KMS-11 (cell line): ENCODE data around the gene FGL2.
"Not testable (repeated sequence)": the region's sequence is repeated elsewhere in the genome, so short reads cannot be mapped to it uniquely, and the experiment has no call there.

Source experiments
- H2AFZ ChIP-seq: fragments of 200-600 bp; sonication (generic); 2 replicates; pipeline ENCODE4 v1.6.1; 2016; ENCODE audit warnings: antibody characterized with exemption, mixed run types, low read depth
- H3K27ac ChIP-seq: fragments of 200-600 bp; sonication (generic); 2 replicates; pipeline ENCODE4 v1.6.1; 2016; ENCODE audit warnings: mild to moderate bottlenecking, mixed run types
- H3K27me3 ChIP-seq: fragments of 200-600 bp; sonication (generic); 2 replicates; pipeline ENCODE4 v1.6.1; 2017; ENCODE audit warnings: mild to moderate bottlenecking, low read depth, mixed run types, moderate library complexity; ENCODE audit not compliant: insufficient read depth
- H3K36me3 ChIP-seq: fragments of 200-600 bp; sonication (generic); 2 replicates; pipeline ENCODE4 v1.6.1; 2017; ENCODE audit warnings: mild to moderate bottlenecking, mixed run types; ENCODE audit not compliant: insufficient read depth
- H3K4me1 ChIP-seq: fragments of 200-600 bp; sonication (generic); 2 replicates; pipeline ENCODE4 v1.6.1; 2016; ENCODE audit warnings: mild to moderate bottlenecking, low read depth, mixed run types; ENCODE audit not compliant: poor library complexity, severe bottlenecking
- H3K4me2 ChIP-seq: fragments of 200-600 bp; sonication (generic); 2 replicates; pipeline ENCODE4 v1.7.0; 2016; ENCODE audit warnings: mild to moderate bottlenecking, mixed run types
- H3K4me3 ChIP-seq: fragments of 200-600 bp; sonication (generic); IDR thresholded peaks from 2 replicates; pipeline ENCODE4 v1.6.1; 2017; ENCODE audit warnings: low read depth, low read length, mixed read lengths; ENCODE audit not compliant: insufficient read depth
- H3K79me2 ChIP-seq: fragments of 200-600 bp; sonication (generic); 2 replicates; pipeline ENCODE4 v1.6.1; 2016; ENCODE audit warnings: low read depth, mixed run types; ENCODE audit not compliant: insufficient read depth
- H3K9ac ChIP-seq: fragments of 200-600 bp; sonication (generic); 2 replicates; pipeline ENCODE4 v1.6.1; 2016; ENCODE audit warnings: mild to moderate bottlenecking, mixed run types
- H4K20me1 ChIP-seq: fragments of 200-600 bp; sonication (generic); 2 replicates; pipeline ENCODE4 v1.6.1; 2016; ENCODE audit warnings: mild to moderate bottlenecking, mixed run types; ENCODE audit not compliant: insufficient read depth
- TF ChIP-seq, protein P1 (sequence below): fragments of 200-600 bp; sonication (generic); conservative IDR thresholded peaks from 2 replicates; pipeline ENCODE4 v1.6.1; 2017; ENCODE audit warnings: low read depth, mild to moderate bottlenecking, antibody characterized with exemption, low read length, moderate library complexity, mixed read lengths

FGL2 gene

DNA sequence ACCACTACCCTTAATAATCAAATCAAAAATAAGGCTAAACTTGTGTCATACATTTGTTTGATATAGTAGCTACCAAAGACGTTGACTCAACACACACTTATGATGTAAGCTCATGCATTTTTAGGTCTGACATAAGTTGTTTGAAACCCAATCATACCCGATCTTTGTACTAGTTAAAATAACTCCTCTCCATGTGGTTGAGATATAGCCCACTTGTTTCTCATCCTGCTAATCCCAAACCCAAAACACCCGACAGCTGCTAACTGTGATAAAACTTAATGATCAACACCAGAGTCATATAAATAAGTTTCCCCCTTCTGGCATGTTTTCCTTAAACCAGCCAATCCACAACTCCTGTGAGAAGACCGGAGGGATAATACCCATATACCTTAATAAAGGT is 28.5 kb downstream of the FGL2 start:
- not testable (repeated sequence) for H3K4me2 ChIP-seq, H3K4me3 ChIP-seq, H3K27me3 ChIP-seq, H4K20me1 ChIP-seq, H2AFZ ChIP-seq, H3K79me2 ChIP-seq, H3K27ac ChIP-seq, H3K9ac ChIP-seq, H3K36me3 ChIP-seq, H3K4me1 ChIP-seq

DNA sequence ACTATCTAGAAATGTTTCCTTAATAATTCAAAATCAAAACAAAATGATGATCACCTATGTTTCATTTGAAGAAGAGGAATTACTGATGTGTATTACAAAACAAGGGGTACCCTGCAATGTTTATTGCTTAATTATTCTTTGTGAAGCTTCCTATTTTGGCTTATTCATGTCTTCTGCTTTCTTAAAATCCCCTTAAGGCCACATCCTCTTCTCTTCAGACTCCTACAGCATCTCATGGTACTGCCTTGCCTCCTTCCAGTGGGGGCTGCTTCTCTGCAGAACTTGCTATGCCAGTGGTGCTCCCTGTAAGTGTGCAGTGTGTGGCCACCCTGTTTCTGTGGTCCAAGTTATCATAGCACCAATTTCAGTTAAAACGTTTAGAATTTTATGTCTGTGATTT is 42.2 kb downstream of the FGL2 start:
- peak overlapping the region; percentile 71 for H3K27ac ChIP-seq

DNA sequence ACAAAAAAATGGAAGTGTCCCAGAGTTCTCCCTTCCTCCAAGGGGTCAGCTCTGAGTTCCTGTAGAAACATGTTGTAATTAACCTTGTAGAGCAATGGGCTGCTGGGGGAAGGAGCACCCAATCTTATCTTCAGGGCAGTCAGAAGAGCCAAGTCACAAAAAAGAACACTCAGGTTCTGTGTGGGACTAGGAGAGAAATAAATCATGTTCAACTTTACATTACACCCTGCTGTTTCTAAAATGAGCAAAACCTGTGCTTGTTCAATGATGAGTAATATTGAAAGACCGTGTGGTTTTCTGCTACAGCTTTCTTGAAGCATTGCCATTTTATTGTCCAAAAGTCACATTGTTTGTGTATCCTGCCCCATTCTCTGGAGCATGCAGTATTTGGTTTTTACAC is 42.6 kb downstream of the FGL2 start:
- H3K4me3 ChIP-seq, H3K79me2 ChIP-seq, H3K27me3 ChIP-seq, H3K36me3 ChIP-seq, H4K20me1 ChIP-seq: not testable (repeated sequence)
- peak overlapping the region; percentile 67 for H3K4me2 ChIP-seq
- H3K27ac ChIP-seq: peak overlapping the region; percentile 71
- peaks cover 27% of the 10 kb centered on the region for H3K4me1 ChIP-seq
- peak overlapping the region; percentile 1; the same call in 1 of the 2 replicates for H3K9ac ChIP-seq
- peak overlapping the region; percentile 62; the same call in 1 of the 2 replicates for H2AFZ ChIP-seq

More for the DNA sequence above, 42.2 kb downstream of the FGL2 start:
- Histone ChIP-seq H3K4me1 (peaks cover 27% of the 10 kb centered on the region), H4K20me1 (no peaks in the 10 kb centered on the region), H3K36me3 (no peaks in the 10 kb centered on the region), H3K9ac (peak overlapping the region; percentile 1; the same call in 1 of the 2 replicates), H3K79me2 (no peaks in the 10 kb centered on the region), H3K4me2 (peak overlapping the region; percentile 67), H2AFZ (peak overlapping the region; percentile 62), H3K27me3 (no peaks in the 10 kb centered on the region), H3K4me3 (no peak overlapping the region)
- TF ChIP-seq, protein P1, sequence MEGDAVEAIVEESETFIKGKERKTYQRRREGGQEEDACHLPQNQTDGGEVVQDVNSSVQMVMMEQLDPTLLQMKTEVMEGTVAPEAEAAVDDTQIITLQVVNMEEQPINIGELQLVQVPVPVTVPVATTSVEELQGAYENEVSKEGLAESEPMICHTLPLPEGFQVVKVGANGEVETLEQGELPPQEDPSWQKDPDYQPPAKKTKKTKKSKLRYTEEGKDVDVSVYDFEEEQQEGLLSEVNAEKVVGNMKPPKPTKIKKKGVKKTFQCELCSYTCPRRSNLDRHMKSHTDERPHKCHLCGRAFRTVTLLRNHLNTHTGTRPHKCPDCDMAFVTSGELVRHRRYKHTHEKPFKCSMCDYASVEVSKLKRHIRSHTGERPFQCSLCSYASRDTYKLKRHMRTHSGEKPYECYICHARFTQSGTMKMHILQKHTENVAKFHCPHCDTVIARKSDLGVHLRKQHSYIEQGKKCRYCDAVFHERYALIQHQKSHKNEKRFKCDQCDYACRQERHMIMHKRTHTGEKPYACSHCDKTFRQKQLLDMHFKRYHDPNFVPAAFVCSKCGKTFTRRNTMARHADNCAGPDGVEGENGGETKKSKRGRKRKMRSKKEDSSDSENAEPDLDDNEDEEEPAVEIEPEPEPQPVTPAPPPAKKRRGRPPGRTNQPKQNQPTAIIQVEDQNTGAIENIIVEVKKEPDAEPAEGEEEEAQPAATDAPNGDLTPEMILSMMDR: no peak

DNA sequence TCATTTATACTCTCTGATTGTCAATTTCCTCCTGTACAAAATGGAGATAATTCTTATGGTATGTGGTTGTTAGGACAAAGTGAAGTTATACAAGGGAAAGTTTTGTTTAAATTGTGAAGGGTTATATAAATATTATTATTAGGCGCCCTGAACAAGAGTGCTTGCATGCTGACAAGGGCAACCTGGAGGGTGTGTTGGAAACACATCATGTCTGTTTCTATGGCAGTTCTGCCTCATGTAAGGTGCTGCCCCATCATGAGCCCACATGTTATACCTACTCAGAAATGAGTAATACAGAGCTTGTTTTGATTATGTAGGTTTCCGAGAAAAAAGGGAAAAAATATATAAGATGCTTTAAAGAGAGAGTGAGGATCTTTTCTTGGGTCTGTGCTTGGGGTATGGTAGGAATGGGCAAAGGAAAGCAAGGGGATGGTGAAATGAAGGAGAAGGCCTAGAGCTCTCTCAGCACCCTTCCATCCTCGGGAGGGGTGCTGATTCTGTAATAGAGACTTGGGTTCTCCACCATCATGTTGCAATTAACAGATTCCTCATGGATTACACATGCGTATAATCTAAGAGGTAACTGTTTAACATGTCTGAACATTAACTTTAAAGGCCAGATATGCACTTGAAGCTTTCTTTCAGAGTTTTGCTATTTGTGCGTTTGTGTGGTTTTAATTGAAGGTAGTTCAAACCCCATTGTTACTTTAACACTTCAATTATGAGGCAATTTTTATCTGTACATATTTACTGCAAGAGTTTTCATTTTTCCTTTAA is 43.8 kb downstream of the FGL2 start:
- not testable (repeated sequence) for H3K4me3 ChIP-seq, H3K27ac ChIP-seq, H2AFZ ChIP-seq, H3K79me2 ChIP-seq, H3K36me3 ChIP-seq, H3K27me3 ChIP-seq, H4K20me1 ChIP-seq, H3K9ac ChIP-seq
- Histone ChIP-seq H3K4me1 (peaks cover 27% of the 10 kb centered on the region), H3K4me2 (peak overlapping the region; percentile 22)

DNA sequence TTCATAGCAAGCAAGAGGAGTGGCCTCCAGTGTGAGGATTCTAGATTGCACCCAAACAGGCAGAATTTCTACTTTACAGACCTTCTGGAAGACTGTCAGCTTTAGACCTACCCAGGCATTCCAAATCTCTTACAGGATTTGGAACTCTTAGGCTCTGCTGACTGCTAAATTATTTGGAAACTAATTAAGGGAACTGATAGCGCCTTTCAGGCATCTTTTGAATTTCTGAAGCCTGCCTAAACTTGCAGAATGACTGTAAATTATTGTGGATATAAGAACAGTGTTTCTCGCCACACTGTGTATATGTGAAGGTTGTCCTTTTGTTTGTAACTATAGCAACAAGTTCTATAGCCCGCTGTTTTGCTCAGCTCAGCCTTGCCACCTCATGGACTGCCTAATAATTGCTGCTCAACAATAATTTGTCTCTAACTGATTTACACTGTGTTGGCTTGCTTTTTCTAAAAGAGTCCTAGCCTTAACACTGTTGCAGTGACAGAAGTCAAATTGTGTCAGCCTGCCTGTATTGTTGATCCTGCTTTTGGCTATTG is 44.6 kb downstream of the FGL2 start:
- not testable (repeated sequence) for H3K27me3 ChIP-seq, H2AFZ ChIP-seq, H3K4me3 ChIP-seq, H3K27ac ChIP-seq, H3K79me2 ChIP-seq, H3K4me2 ChIP-seq, H4K20me1 ChIP-seq, H3K9ac ChIP-seq, H3K36me3 ChIP-seq
- H3K4me1 ChIP-seq: peaks cover 27% of the 10 kb centered on the region

DNA sequence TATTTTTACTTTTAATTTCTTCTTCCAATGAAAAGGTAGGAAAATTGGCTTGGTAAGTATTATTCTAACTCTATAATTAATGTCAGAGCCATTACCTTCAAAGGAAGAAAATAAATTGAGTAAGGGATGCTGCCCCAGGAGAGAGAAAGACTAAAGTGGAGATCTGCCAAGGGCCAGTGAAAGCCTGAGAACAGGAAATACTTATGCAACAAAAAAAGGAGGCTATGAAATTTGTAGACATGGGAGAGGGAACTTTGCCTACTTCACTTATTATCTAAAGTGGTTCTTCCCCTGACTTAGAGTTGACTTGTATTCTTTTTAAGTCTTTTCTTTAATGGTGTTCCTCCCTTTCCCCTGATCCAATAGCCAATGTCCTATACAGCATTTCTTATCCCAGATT is 47.4 kb downstream of the FGL2 start:
- H3K4me2 ChIP-seq, H3K4me3 ChIP-seq, H3K27me3 ChIP-seq, H3K27ac ChIP-seq, H2AFZ ChIP-seq, H3K36me3 ChIP-seq, H3K79me2 ChIP-seq, H3K4me1 ChIP-seq, H4K20me1 ChIP-seq, H3K9ac ChIP-seq: not testable (repeated sequence)
